ENCODE data around the gene THAP9. TPM values are rescaled to one million over a fixed set of nuclear protein-coding genes. Genes with fewer than 3 reads are reported as not detected.

The THAP9 gene
- total RNA-seq, 4 donors from 2014 or later: 1.8 to 10.2 (median 2.9) TPM

GRCh38 chr4:82954212-82954611 lies 53.7 kb downstream of the THAP9 start:
- no peak for TF ChIP-seq CTCF (IDR thresholded peaks at IDR 0.05)
- DNase-seq (ENCODE audit: low spot score): no peak

DNA sequence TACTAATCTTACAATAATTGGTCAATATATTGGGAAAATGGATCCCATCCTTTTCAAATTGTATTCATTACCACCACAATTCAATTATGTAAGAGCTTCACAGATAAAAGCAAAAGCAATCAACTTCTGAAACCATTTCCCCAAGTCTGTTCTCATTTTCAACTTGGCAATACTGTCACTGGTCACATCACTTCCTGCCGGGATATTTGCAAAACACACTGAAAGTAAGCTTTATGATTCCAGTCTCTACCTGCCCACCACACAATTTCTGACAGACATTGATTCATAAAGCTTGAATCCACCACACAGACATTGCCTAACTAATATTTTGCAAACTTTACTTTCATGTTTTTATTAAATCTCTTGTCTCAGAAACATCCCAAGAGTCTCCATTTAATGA lies 56.5 kb downstream of the THAP9 start:
- DNase-seq (ENCODE audit: low spot score): no peak
- no peak for ATAC-seq (ENCODE audit: low FRiP score)
- TF ChIP-seq CTCF (IDR thresholded peaks at IDR 0.05): no peak

More at GRCh38 chr4:82954212-82954611, 53.7 kb downstream of the THAP9 start:
- ATAC-seq (ENCODE audit: low FRiP score): no peak

- TF ChIP-seq CTCF (IDR thresholded peaks at IDR 0.05): no peak
- no peak for DNase-seq (ENCODE audit: low spot score)
- no peak for ATAC-seq (ENCODE audit: low FRiP score)
These were observed 65.2 kb downstream of the THAP9 start for GRCh38 chr4:82965763-82966162.

DNA sequence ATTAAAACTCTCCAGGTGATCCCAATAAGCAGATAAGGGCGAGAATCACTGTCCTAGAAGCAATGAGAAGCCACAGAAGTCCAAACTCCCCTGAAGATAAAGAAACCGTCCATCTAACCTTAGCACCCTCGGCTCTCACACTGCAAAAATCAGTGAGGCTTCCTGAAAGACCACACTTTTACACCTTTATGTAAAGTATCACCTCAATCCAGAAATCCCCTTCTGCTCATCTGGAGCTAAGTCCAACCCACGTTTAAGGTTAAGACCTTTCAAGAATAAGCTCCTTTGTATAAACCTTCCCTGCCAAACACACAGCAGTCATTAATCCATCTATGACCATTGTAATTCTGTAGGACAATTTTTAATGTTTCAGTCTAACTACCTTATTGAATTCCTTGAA lies 68.4 kb downstream of the THAP9 start:
- no peak for DNase-seq (ENCODE audit: low spot score)
- no peak for TF ChIP-seq CTCF (IDR thresholded peaks at IDR 0.05)
- no peak for ATAC-seq (ENCODE audit: low FRiP score)

GRCh38 chr4:82969414-82969813 lies 68.9 kb downstream of the THAP9 start:
- DNase-seq (ENCODE audit: low spot score): no peak
- TF ChIP-seq CTCF (IDR thresholded peaks at IDR 0.05): no peak
- no peak for ATAC-seq (ENCODE audit: low FRiP score)

Small RNAs within 50 kb of the gene (small RNA-seq; reads per million reads assigned to genes)
- gene RF00019: not detected

Other genes starting within 250 kb of the THAP9 start
- gene SCD5, start 101.9 kb upstream of the THAP9 start, total RNA-seq: 10 to 100 TPM in 3 of 4 donors, 1 to 10 TPM in 1; 6.7 to 19.9 (median 13.5) TPM
- gene SEC31A, start 9.6 kb upstream of the THAP9 start, total RNA-seq: 100 to 1,000 TPM; 175 to 215 (median 183) TPM
- 10 to 100 TPM in 1 of 4 donors, 1 to 10 TPM in 3; 5.8 to 13.6 (median 7.7) TPM for gene LIN54, start 110.1 kb downstream of the THAP9 start, total RNA-seq
- 10 to 100 TPM; 30.3 to 47.1 (median 39.1) TPM for gene COPS4, start 134.4 kb downstream of the THAP9 start, total RNA-seq
- gene PLAC8, start 214.0 kb downstream of the THAP9 start, total RNA-seq: 1 to 10 TPM; 2.6 to 7.6 (median 3.9) TPM